Measurements from ENCODE around the gene TAL2. TPM values are rescaled to one million over a fixed set of nuclear protein-coding genes. Genes with fewer than 3 reads are reported as not detected.

The TAL2 gene
- total and polyA plus RNA-seq, 4 experiments from 2014 or later = not detected

DNA sequence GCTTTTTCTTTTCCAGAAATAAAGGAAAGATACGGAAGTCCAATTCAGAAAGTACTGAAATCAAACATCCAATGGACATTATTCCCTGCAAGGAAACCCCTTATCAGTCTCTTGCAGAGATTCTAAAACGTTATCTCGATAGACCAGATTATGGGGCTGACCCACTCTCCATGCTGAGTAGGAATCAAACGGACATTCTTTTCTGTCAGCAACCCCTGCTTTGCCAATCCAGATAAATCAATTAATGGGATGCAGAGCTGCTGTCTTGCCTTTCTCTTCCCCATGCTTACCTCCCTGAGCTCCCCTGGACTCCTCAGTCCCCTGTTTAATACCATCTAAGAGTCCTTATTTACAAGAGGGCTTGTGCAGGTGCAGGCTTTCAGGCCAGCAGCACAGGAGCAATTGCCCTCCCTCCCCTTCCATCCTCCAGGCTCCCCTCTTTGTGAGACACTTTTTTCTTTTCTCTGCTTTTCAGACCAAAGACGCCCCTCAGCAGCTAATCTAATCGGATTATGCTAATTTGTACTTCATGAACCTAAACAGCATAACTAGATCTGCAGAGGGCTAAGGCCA is 14.2 kb downstream of the TAL2 start:
- DNase-seq = no peak
- no peak overlapping the region for H3K4me3 ChIP-seq (ENCODE audit: low read length in 2 of 2)
- H3K27me3 ChIP-seq (ENCODE audit: insufficient read depth, low read length) = no peaks in the 10 kb centered on the region
- H3K27me3 Mint-ChIP-seq = peaks cover 0 to 2% of the 10 kb centered on the region in 2 donors
- no peaks in the 10 kb centered on the region for H3K9me3 Mint-ChIP-seq
- peak overlapping the region in 1 of 7 donors; percentile 42 for H3K27ac Mint-ChIP-seq
- H3K9me3 ChIP-seq (ENCODE audit: control insufficient read depth in 1 of 2, low read length in 2 of 2) = no peaks in the 10 kb centered on the region
- H3K36me3 ChIP-seq (ENCODE audit: insufficient read depth, low read length) = no peaks in the 10 kb centered on the region
- ChIA-PET POLR2A (ENCODE audit: partially characterized antibody) (no interaction called here), CTCF (ENCODE audit: partially characterized antibody) (no interaction called here)
- no peak overlapping the region for H3K4me3 Mint-ChIP-seq
- no peak overlapping the region for H3K27ac ChIP-seq (ENCODE audit: low read depth, low read length)
- no peaks in the 10 kb centered on the region for H3K4me1 ChIP-seq (ENCODE audit: insufficient read depth, low read length)
- H3K4me1 Mint-ChIP-seq = peaks cover 0 to 5% (median under 1%) of the 10 kb centered on the region in 4 donors
- no peaks in the 10 kb centered on the region for H3K36me3 Mint-ChIP-seq
- intact Hi-C loops (cut with micrococcal nuclease) = no loop called here

DNA sequence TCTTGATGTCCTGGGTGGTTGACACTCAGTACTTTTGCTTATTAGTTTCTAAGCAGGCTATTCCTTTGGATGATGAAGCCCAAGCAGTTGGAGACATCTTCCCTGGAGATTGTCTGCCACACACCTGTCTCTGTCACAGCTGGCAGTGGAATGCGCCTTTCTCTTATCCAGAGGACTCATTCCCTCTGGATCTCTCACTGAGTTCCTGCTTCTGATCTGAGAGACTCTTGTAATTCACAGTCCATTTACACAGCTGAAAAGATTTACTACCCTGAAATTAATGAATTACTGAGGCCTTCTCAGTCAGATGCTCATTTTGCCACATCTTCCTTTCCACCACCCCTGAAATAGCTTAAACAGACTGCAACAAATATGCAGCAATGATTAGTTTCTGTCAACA is 15.9 kb downstream of the TAL2 start:
- Mint-ChIP-seq H3K27ac (no peak overlapping the region), H3K4me3 (no peak overlapping the region), H3K36me3 (no peaks in the 10 kb centered on the region), H3K9me3 (no peaks in the 10 kb centered on the region), H3K27me3 (no peaks in the 10 kb centered on the region), H3K4me1 (no peaks in the 10 kb centered on the region)
- no peaks in the 10 kb centered on the region for H3K27me3 ChIP-seq (ENCODE audit: insufficient read depth, low read length)
- H3K27ac ChIP-seq (ENCODE audit: low read depth, low read length) = no peak overlapping the region
- no peaks in the 10 kb centered on the region for H3K36me3 ChIP-seq (ENCODE audit: insufficient read depth, low read length)
- no peaks in the 10 kb centered on the region for H3K4me1 ChIP-seq (ENCODE audit: insufficient read depth, low read length)
- intact Hi-C loops (cut with micrococcal nuclease) = no loop called here
- DNase-seq = no peak
- CTCF ChIA-PET (ENCODE audit: partially characterized antibody) = no interaction called here
- H3K9me3 ChIP-seq (ENCODE audit: control insufficient read depth in 1 of 2, low read length in 2 of 2) = no peaks in the 10 kb centered on the region
- H3K4me3 ChIP-seq (ENCODE audit: low read length in 2 of 2) = no peak overlapping the region
- POLR2A ChIA-PET (ENCODE audit: partially characterized antibody) = no interaction called here

DNA sequence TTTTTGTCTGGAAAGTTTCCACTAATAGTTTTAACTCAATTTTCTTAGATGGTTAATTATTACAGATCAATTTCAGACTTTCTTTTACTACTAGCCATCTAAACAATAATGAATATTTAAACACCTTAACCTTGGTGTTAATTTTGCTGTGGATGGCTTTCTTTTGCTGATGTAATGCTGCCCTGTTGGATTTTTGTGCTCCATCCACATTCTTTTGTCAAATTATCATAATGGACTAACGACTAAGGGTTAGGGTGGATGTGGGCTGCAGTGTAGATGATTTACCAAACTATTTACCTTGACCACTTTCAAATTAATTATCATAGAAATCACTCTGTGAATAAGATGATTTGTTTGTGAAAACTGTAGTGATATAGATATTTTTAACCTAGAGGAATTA is 16.5 kb downstream of the TAL2 start:
- Mint-ChIP-seq H3K27me3 (no peaks in the 10 kb centered on the region), H3K9me3 (no peaks in the 10 kb centered on the region), H3K36me3 (no peaks in the 10 kb centered on the region), H3K4me3 (no peak overlapping the region), H3K4me1 (no peaks in the 10 kb centered on the region), H3K27ac (no peak overlapping the region)
- Histone ChIP-seq H3K27me3 (ENCODE audit: insufficient read depth, low read length) (no peaks in the 10 kb centered on the region), H3K36me3 (ENCODE audit: insufficient read depth, low read length) (no peaks in the 10 kb centered on the region), H3K27ac (ENCODE audit: low read depth, low read length) (no peak overlapping the region), H3K9me3 (ENCODE audit: control insufficient read depth in 1 of 2, low read length in 2 of 2) (no peaks in the 10 kb centered on the region), H3K4me1 (ENCODE audit: insufficient read depth, low read length) (no peaks in the 10 kb centered on the region), H3K4me3 (ENCODE audit: low read length in 2 of 2) (no peak overlapping the region)
- ChIA-PET CTCF (ENCODE audit: partially characterized antibody) (no interaction called here), POLR2A (ENCODE audit: partially characterized antibody) (no interaction called here)
- DNase-seq = no peak
- intact Hi-C loops (cut with micrococcal nuclease) = no loop called here

DNA sequence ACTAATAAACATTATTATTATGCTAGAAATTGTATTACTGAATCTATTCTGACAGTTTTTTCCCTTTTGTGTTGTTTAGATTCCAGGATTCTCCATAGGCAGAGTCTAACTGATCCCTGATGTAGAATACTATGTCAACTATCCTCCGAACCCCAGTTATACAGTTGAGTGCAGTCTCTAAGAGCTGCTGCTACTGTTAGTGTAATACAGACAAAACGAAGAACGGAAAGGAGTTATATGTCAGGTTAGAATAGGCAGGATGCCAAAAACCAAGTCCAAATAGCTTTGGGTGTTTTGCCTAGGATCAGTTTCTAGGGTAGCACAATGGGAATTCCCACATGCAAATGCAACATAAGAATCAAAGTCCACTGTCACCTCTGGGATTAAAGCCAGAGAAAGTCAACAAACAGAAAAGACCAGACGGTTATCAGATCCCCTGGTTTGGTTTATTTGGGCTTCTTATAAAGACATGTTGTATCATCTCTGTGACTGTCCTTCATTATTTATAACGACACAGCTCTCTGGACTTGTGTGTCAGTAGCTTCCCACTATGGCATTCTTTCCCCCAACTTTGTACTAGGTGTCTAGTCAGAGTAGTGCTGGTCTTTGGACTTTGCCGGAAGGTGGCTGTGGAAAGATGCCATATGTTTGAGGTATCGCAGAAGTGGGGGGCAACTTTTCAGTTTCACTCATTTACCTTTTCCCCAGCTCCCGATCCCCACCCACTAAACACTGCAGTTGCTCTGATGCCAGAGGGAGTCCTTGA is 17.2 kb downstream of the TAL2 start:
- no peaks in the 10 kb centered on the region for H3K27me3 Mint-ChIP-seq
- no peak overlapping the region for H3K27ac Mint-ChIP-seq
- no peak overlapping the region for H3K4me3 ChIP-seq (ENCODE audit: low read length in 2 of 2)
- H3K9me3 Mint-ChIP-seq = no peaks in the 10 kb centered on the region
- POLR2A ChIA-PET (ENCODE audit: partially characterized antibody) = no interaction called here
- H3K27me3 ChIP-seq (ENCODE audit: insufficient read depth, low read length) = no peaks in the 10 kb centered on the region
- H3K9me3 ChIP-seq (ENCODE audit: control insufficient read depth in 1 of 2, low read length in 2 of 2) = no peaks in the 10 kb centered on the region
- intact Hi-C loops (cut with micrococcal nuclease) = no loop called here
- no peak overlapping the region for H3K27ac ChIP-seq (ENCODE audit: low read depth, low read length)
- H3K36me3 Mint-ChIP-seq = no peaks in the 10 kb centered on the region
- DNase-seq = no peak
- CTCF ChIA-PET (ENCODE audit: partially characterized antibody) = interaction anchor here (1.1 kb wide), 1 partner anchor 39 kb away, joined by 3 read pairs; no protein-coding TSS in a partner anchor
- no peaks in the 10 kb centered on the region for H3K4me1 Mint-ChIP-seq
- H3K36me3 ChIP-seq (ENCODE audit: insufficient read depth, low read length) = no peaks in the 10 kb centered on the region
- H3K4me1 ChIP-seq (ENCODE audit: insufficient read depth, low read length) = no peaks in the 10 kb centered on the region
- H3K4me3 Mint-ChIP-seq = no peak overlapping the region

DNA sequence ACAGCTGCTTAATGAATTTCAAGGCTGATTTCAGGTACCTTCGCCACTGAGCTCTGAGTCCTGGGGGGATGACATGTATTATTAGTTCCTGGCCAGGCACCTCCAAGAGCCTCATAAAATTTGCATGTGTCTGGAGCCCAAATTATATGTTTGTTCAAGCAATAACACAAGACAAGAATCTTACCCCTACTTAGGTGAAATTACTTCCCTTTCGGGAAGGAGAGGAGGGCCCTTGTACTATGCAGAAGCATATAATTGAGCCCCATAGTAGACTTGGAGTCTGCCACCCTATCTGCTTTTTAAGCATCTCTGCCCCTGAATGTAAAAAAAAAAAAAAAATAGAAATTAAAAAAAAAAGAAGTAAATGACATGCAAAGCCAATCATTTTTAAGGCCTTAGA is 19.1 kb downstream of the TAL2 start:
- no peaks in the 10 kb centered on the region for H3K4me1 Mint-ChIP-seq
- no peaks in the 10 kb centered on the region for H3K36me3 Mint-ChIP-seq
- H3K27ac Mint-ChIP-seq = no peak overlapping the region
- H3K27me3 ChIP-seq (ENCODE audit: insufficient read depth, low read length) = no peaks in the 10 kb centered on the region
- no peak overlapping the region for H3K4me3 ChIP-seq (ENCODE audit: low read length in 2 of 2)
- no peaks in the 10 kb centered on the region for H3K36me3 ChIP-seq (ENCODE audit: insufficient read depth, low read length)
- no peaks in the 10 kb centered on the region for H3K9me3 ChIP-seq (ENCODE audit: control insufficient read depth in 1 of 2, low read length in 2 of 2)
- no peaks in the 10 kb centered on the region for H3K27me3 Mint-ChIP-seq
- ChIA-PET CTCF (ENCODE audit: partially characterized antibody) (interaction anchor here (1.0 kb wide), 1 partner anchor 37 kb away, joined by 3 read pairs; no protein-coding TSS in a partner anchor), POLR2A (ENCODE audit: partially characterized antibody) (no interaction called here)
- no peak for DNase-seq
- no peak overlapping the region for H3K4me3 Mint-ChIP-seq
- H3K27ac ChIP-seq (ENCODE audit: low read depth, low read length) = no peak overlapping the region
- no peaks in the 10 kb centered on the region for H3K9me3 Mint-ChIP-seq
- intact Hi-C loops (cut with micrococcal nuclease) = no loop called here
- H3K4me1 ChIP-seq (ENCODE audit: insufficient read depth, low read length) = no peaks in the 10 kb centered on the region

- no peaks in the 10 kb centered on the region for H3K4me1 ChIP-seq (ENCODE audit: insufficient read depth, low read length)
- H3K27ac ChIP-seq (ENCODE audit: low read depth, low read length) = no peak overlapping the region
- Mint-ChIP-seq H3K27me3 (no peaks in the 10 kb centered on the region), H3K36me3 (no peaks in the 10 kb centered on the region), H3K4me3 (no peak overlapping the region), H3K27ac (no peak overlapping the region), H3K4me1 (no peaks in the 10 kb centered on the region), H3K9me3 (no peaks in the 10 kb centered on the region)
- intact Hi-C loops (cut with micrococcal nuclease) = no loop called here
- H3K9me3 ChIP-seq (ENCODE audit: control insufficient read depth in 1 of 2, low read length in 2 of 2) = no peaks in the 10 kb centered on the region
- H3K27me3 ChIP-seq (ENCODE audit: insufficient read depth, low read length) = no peaks in the 10 kb centered on the region
- H3K4me3 ChIP-seq (ENCODE audit: low read length in 2 of 2) = no peak overlapping the region
- POLR2A ChIA-PET (ENCODE audit: partially characterized antibody) = no interaction called here
- CTCF ChIA-PET (ENCODE audit: partially characterized antibody) = interaction anchor here (1.0 kb wide), 1 partner anchor 36 kb away, joined by 3 read pairs; no protein-coding TSS in a partner anchor
- no peaks in the 10 kb centered on the region for H3K36me3 ChIP-seq (ENCODE audit: insufficient read depth, low read length)
- DNase-seq = no peak
Observed at GRCh38 chr9:105681724-105682123, 19.5 kb downstream of the TAL2 start.

DNA sequence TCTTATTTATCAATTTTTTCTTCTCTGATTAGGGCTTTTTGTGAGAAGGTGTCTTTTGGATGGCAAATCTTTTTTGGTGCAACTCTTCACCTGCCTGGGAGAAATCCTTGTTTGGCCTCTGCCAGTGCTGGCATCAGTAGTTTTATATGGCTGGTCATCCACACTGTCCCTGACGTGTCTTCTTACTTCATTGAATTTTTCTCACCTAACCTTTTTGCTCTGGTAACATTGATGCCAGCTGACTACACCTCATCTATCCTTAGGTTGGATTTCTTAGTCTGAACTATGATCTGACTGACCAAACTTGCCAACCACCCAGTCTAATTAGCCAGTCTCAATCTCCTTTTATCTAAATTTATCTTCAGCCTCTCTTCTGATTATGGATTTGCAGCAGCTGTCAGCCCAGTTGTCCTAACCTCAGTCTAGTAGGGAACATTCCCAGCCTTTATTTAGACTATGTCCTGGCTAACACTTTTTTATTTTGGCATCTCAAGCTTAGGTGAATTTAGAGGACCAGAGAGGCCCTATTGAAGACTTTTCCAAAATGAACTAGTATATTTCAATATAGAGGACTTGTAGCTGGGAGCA is 21.5 kb downstream of the TAL2 start:
- Histone ChIP-seq H3K27ac (ENCODE audit: low read depth, low read length) (no peak overlapping the region), H3K4me3 (ENCODE audit: low read length in 2 of 2) (no peak overlapping the region), H3K4me1 (ENCODE audit: insufficient read depth, low read length) (no peaks in the 10 kb centered on the region), H3K9me3 (ENCODE audit: control insufficient read depth in 1 of 2, low read length in 2 of 2) (no peaks in the 10 kb centered on the region), H3K27me3 (ENCODE audit: insufficient read depth, low read length) (no peaks in the 10 kb centered on the region), H3K36me3 (ENCODE audit: insufficient read depth, low read length) (no peaks in the 10 kb centered on the region)
- ChIA-PET CTCF (ENCODE audit: partially characterized antibody) (no interaction called here), POLR2A (ENCODE audit: partially characterized antibody) (no interaction called here)
- Mint-ChIP-seq H3K36me3 (no peaks in the 10 kb centered on the region), H3K27ac (no peak overlapping the region), H3K4me3 (no peak overlapping the region), H3K27me3 (peaks cover 1 to 2% of the 10 kb centered on the region in 2 donors), H3K4me1 (no peaks in the 10 kb centered on the region), H3K9me3 (no peaks in the 10 kb centered on the region)
- intact Hi-C loops (cut with micrococcal nuclease) = no loop called here
- DNase-seq = no peak

Data from CD4-positive, alpha-beta memory T cell (primary cell).